ENCODE results near the gene ATP10B. TPM values are rescaled to one million over a fixed set of nuclear protein-coding genes. Genes with fewer than 3 reads are reported as not detected.

The ATP10B gene
- total RNA-seq, 1 donor from 2014 or later: 9.1 TPM

- H3K4me1 ChIP-seq: no peaks in the 10 kb centered on the region
These were observed 312.6 kb downstream of the ATP10B start for GRCh38 chr5:160539431-160539830.

GRCh38 chr5:160537940-160538339, 314.1 kb downstream of the ATP10B start:
- Histone ChIP-seq H3K27ac (no peak overlapping the region), H3K27me3 (no peaks in the 10 kb centered on the region), H3K9me3 (no peaks in the 10 kb centered on the region), H3K4me1 (no peaks in the 10 kb centered on the region), H3K36me3 (no peaks in the 10 kb centered on the region), H3K4me3 (no peak overlapping the region)
- no peak for TF ChIP-seq CTCF (IDR thresholded peaks at IDR 0.05)
- TF ChIP-seq POLR2A (IDR thresholded peaks at IDR 0.05): no peak
- TF ChIP-seq POLR2AphosphoS5 (IDR thresholded peaks at IDR 0.05; ENCODE audit: insufficient read depth in 1 of 2, low read depth in 1 of 2): no peak
- no peak for DNase-seq (ENCODE audit: extremely low spot score in 2 of 2)
- intact Hi-C loops (cut with DNase I): no loop called here

More at GRCh38 chr5:160539431-160539830, 312.6 kb downstream of the ATP10B start:
- Histone ChIP-seq H3K36me3 (no peaks in the 10 kb centered on the region), H3K27me3 (no peaks in the 10 kb centered on the region), H3K27ac (no peak overlapping the region), H3K9me3 (no peaks in the 10 kb centered on the region), H3K4me3 (no peak overlapping the region)
- intact Hi-C loops (cut with DNase I): no loop called here
- DNase-seq (ENCODE audit: extremely low spot score in 2 of 2): no peak
- no peak for TF ChIP-seq POLR2A (IDR thresholded peaks at IDR 0.05)
- TF ChIP-seq CTCF (IDR thresholded peaks at IDR 0.05): no peak
- no peak for TF ChIP-seq POLR2AphosphoS5 (IDR thresholded peaks at IDR 0.05; ENCODE audit: insufficient read depth in 1 of 2, low read depth in 1 of 2)

DNA sequence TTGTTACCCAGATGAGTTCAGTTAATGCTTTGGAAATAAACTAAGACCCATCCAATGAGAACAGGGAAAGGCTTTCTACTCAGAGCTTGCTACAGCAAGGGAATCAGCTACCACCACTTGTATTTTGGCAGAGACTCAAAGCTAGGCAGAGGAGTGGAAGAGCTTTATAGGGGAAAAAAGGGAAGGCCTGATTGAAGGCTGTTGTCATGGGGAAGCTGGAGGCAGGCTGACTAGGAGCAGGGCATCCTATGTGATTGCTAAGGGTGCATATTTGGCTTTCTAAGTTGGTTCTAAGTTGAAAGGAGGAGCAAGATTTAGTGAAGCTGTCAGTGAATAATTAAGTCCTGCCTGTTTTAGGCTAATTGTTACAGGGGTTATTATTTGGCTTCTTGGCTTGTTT, 314.9 kb downstream of the ATP10B start:
- Histone ChIP-seq H3K27me3 (no peaks in the 10 kb centered on the region), H3K36me3 (no peaks in the 10 kb centered on the region), H3K9me3 (no peaks in the 10 kb centered on the region), H3K4me3 (no peak overlapping the region), H3K27ac (no peak overlapping the region), H3K4me1 (no peaks in the 10 kb centered on the region)
- DNase-seq (ENCODE audit: extremely low spot score in 2 of 2): no peak
- TF ChIP-seq POLR2AphosphoS5 (IDR thresholded peaks at IDR 0.05; ENCODE audit: insufficient read depth in 1 of 2, low read depth in 1 of 2): no peak
- no peak for TF ChIP-seq POLR2A (IDR thresholded peaks at IDR 0.05)
- no peak for TF ChIP-seq CTCF (IDR thresholded peaks at IDR 0.05)
- intact Hi-C loops (cut with DNase I): no loop called here

DNA sequence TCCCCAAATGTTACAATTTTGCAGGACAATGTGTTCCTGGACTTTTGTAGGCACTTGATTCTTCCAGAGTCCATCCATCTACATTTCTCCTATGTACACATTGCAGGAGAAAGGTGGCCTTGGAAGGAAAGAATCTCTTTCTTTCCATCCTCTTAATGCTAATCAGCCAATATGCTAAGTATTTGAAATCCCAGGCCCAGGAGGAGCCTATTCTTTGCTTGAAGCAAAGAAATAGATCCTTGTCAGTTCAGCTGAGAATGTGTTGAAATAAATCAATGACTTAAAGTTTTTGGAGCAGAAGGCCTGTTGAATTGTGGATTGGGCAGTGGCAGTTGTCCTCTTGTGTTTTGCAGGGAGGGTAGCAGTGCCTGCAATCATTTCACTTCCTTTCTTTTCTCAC, 317.1 kb downstream of the ATP10B start:
- no peak overlapping the region for H3K27ac ChIP-seq
- intact Hi-C loops (cut with DNase I): no loop called here
- DNase-seq (ENCODE audit: extremely low spot score in 2 of 2): no peak
- H3K4me3 ChIP-seq: no peak overlapping the region
- H3K36me3 ChIP-seq: no peaks in the 10 kb centered on the region
- no peaks in the 10 kb centered on the region for H3K4me1 ChIP-seq
- TF ChIP-seq POLR2A (IDR thresholded peaks at IDR 0.05): no peak
- no peak for TF ChIP-seq CTCF (IDR thresholded peaks at IDR 0.05)
- no peak for TF ChIP-seq POLR2AphosphoS5 (IDR thresholded peaks at IDR 0.05; ENCODE audit: insufficient read depth in 1 of 2, low read depth in 1 of 2)
- H3K9me3 ChIP-seq: no peaks in the 10 kb centered on the region
- H3K27me3 ChIP-seq: no peaks in the 10 kb centered on the region

DNA sequence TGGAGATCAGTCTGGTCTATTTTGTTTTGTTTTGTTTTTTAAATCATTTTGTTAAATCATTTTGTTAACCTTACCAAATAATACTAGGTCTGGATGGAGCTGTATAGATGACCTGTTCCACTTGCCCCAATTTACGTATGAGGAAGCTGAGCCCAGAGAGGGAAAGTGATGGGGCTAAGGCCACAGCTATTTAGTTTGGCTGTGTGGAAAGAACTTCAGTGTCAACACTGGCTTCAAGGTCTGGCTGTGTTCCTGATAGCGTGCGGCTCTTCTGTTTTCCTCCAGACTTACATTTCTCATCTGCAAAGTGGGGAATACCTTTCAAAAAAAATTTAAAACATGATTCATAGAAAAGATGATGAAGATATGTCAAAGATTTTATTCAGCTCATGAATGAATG, 317.9 kb downstream of the ATP10B start:
- Histone ChIP-seq H3K4me3 (no peak overlapping the region), H3K27me3 (no peaks in the 10 kb centered on the region), H3K9me3 (no peaks in the 10 kb centered on the region), H3K27ac (no peak overlapping the region), H3K4me1 (no peaks in the 10 kb centered on the region), H3K36me3 (no peaks in the 10 kb centered on the region)
- intact Hi-C loops (cut with DNase I): no loop called here
- DNase-seq (ENCODE audit: extremely low spot score in 2 of 2): no peak
- TF ChIP-seq CTCF (IDR thresholded peaks at IDR 0.05) (no peak), POLR2AphosphoS5 (IDR thresholded peaks at IDR 0.05; ENCODE audit: insufficient read depth in 1 of 2, low read depth in 1 of 2) (no peak), POLR2A (IDR thresholded peaks at IDR 0.05) (no peak)

All from vagina (tissue), 2 donors.